Mesenchymal stem cell (in vitro differentiated cells and primary cell): ENCODE data around the gene PRSS50.

Experiments
- DNase-seq: peaks from one replicate; pipeline ENCODE4 v3.0.0-alpha.2; 2013
- H2AFZ ChIP-seq: one replicate; pipeline ENCODE4 v1.6.1; 2013; ENCODE audit warnings: low read depth, mild to moderate bottlenecking, control low read depth, inconsistent platforms, low read length, moderate library complexity
- H2AK5ac ChIP-seq: 2 replicates; pipeline ENCODE4 v1.6.1; 2013; ENCODE audit warnings: low read length, moderate library complexity, mild to moderate bottlenecking, inconsistent platforms; ENCODE audit not compliant: severe bottlenecking
- H2BK120ac ChIP-seq: one replicate; pipeline ENCODE4 v1.6.1; 2013; ENCODE audit warnings: low read depth, mild to moderate bottlenecking, inconsistent platforms, low read length, moderate library complexity
- H2BK12ac ChIP-seq, 2 experiments: one replicate each; pipeline ENCODE4 v1.6.1; 2013; ENCODE audit warnings: inconsistent platforms in 2 of 2, low read length in 2 of 2, mild to moderate bottlenecking in 2 of 2, moderate library complexity in 2 of 2, control low read depth in 1 of 2
- H2BK15ac ChIP-seq: one replicate; pipeline ENCODE4 v1.6.1; 2013; ENCODE audit warnings: mild to moderate bottlenecking, low read depth, inconsistent platforms; ENCODE audit not compliant: poor library complexity, severe bottlenecking
- H2BK5ac ChIP-seq: 2 replicates; pipeline ENCODE4 v1.6.1; 2013; ENCODE audit warnings: low read depth, mild to moderate bottlenecking, low read length, control low read depth, inconsistent platforms; ENCODE audit not compliant: poor library complexity, severe bottlenecking
- H3K14ac ChIP-seq, 2 experiments: one replicate each; pipeline ENCODE4 v1.6.1; 2013; ENCODE audit warnings: inconsistent platforms in 2 of 2, low read length in 2 of 2, control low read depth in 1 of 2, mild to moderate bottlenecking in 1 of 2, moderate library complexity in 1 of 2
- H3K18ac ChIP-seq, 2 experiments: one replicate each; pipeline ENCODE4 v1.6.1; 2013; ENCODE audit warnings: inconsistent platforms in 2 of 2, low read length in 2 of 2, control low read depth in 1 of 2, low read depth in 1 of 2, mild to moderate bottlenecking in 1 of 2
- H3K23ac ChIP-seq, 2 experiments: one replicate each; pipeline ENCODE4 v1.6.1; 2013; ENCODE audit warnings: inconsistent platforms in 2 of 2, low read length in 2 of 2, mild to moderate bottlenecking in 2 of 2, moderate library complexity in 2 of 2, control low read depth in 1 of 2
- H3K27ac ChIP-seq: 2 replicates; pipeline ENCODE4 v1.5.1; 2013; ENCODE audit warnings: mild to moderate bottlenecking, moderate library complexity, low read length, control low read depth, inconsistent platforms; ENCODE audit not compliant: poor library complexity, severe bottlenecking
- H3K27me3 ChIP-seq, 2 experiments: 2 replicates each; pipeline versions ENCODE4 v1.6.1 to v1.7.0; 2013; ENCODE audit warnings: low read length in 2 of 2, mild to moderate bottlenecking in 2 of 2, moderate library complexity in 2 of 2, control low read depth in 1 of 2, inconsistent platforms in 1 of 2; ENCODE audit not compliant: control insufficient read depth in 1 of 2, insufficient read depth in 1 of 2
- H3K36me3 ChIP-seq, 2 experiments: 2 replicates each; pipeline versions ENCODE4 v1.6.1 to v1.7.0; 2013; ENCODE audit warnings: low read length in 2 of 2, control low read depth in 1 of 2, inconsistent platforms in 1 of 2, low read depth in 1 of 2, mild to moderate bottlenecking in 1 of 2; ENCODE audit not compliant: insufficient read depth in 2 of 2, control insufficient read depth in 1 of 2
- H3K4ac ChIP-seq, 2 experiments: one replicate each; pipeline ENCODE4 v1.6.1; 2013; ENCODE audit warnings: inconsistent platforms in 2 of 2, low read length in 2 of 2, mild to moderate bottlenecking in 2 of 2, moderate library complexity in 2 of 2, control low read depth in 1 of 2, low read depth in 1 of 2
- H3K4me1 ChIP-seq: 2 replicates; pipeline ENCODE4 v1.6.1; 2013; ENCODE audit warnings: low read depth, low read length, control low read depth; ENCODE audit not compliant: control insufficient read depth, insufficient read depth
- H3K4me2 ChIP-seq: 2 replicates; pipeline ENCODE4 v1.6.1; 2013; ENCODE audit warnings: low read length, mild to moderate bottlenecking, inconsistent platforms; ENCODE audit not compliant: poor library complexity, severe bottlenecking
- H3K4me3 ChIP-seq, 2 experiments: 2 replicates each; pipeline versions ENCODE4 v1.5.1 to v1.7.0; 2013; ENCODE audit warnings: low read length in 2 of 2, mild to moderate bottlenecking in 2 of 2, control low read depth in 1 of 2, low read depth in 1 of 2; ENCODE audit not compliant: insufficient read depth in 1 of 2
- H3K79me1 ChIP-seq: replicated peaks from 2 replicates; pipeline ENCODE4 v1.6.1; 2013; ENCODE audit warnings: mild to moderate bottlenecking, control low read depth, low read length, inconsistent platforms; ENCODE audit not compliant: poor library complexity, severe bottlenecking
- H3K9ac ChIP-seq: 2 replicates; pipeline ENCODE4 v1.7.0; 2013; ENCODE audit warnings: mild to moderate bottlenecking, low read length, moderate library complexity
- H3K9me3 ChIP-seq: 2 replicates; pipeline ENCODE4 v1.7.0; 2013; ENCODE audit warnings: mild to moderate bottlenecking, low read length; ENCODE audit not compliant: control insufficient read depth
- H4K8ac ChIP-seq: one replicate; pipeline ENCODE4 v1.6.1; 2013; ENCODE audit warnings: inconsistent platforms, mild to moderate bottlenecking, low read length, moderate library complexity
- H4K91ac ChIP-seq: one replicate; pipeline ENCODE4 v1.6.1; 2013; ENCODE audit warnings: mild to moderate bottlenecking, low read length, inconsistent platforms
- WGBS: methylation state at CpG from one replicate; pipeline ENCODE4 v1.1.7; 2013; ENCODE audit warnings: mixed read lengths; 5-methylcytosine and 5-hydroxymethylcytosine counted together

The PRSS50 gene

GRCh38 chr3:46682974-46683373, 34.7 kb downstream of the PRSS50 start:
- H3K23ac ChIP-seq: no peak overlapping the region
- no peak overlapping the region for H2AK5ac ChIP-seq
- H3K27ac ChIP-seq: no peak overlapping the region
- no peak overlapping the region for H2BK5ac ChIP-seq
- no peak overlapping the region for H3K4ac ChIP-seq
- no peak overlapping the region for H3K9ac ChIP-seq
- H3K27me3 ChIP-seq: peaks cover 0 to 12% of the 10 kb centered on the region in 2 experiments
- H3K4me2 ChIP-seq: no peak overlapping the region
- no peak overlapping the region for H4K91ac ChIP-seq
- no peaks in the 10 kb centered on the region for H3K4me1 ChIP-seq
- no peaks in the 10 kb centered on the region for H3K9me3 ChIP-seq
- no peaks in the 10 kb centered on the region for H3K79me1 ChIP-seq
- H3K36me3 ChIP-seq: peaks cover 0 to 11% of the 10 kb centered on the region in 2 experiments
- DNase-seq: no peak
- H4K8ac ChIP-seq: no peak overlapping the region
- H2BK12ac ChIP-seq: no peak overlapping the region
- no peak overlapping the region for H3K18ac ChIP-seq
- no peak overlapping the region for H3K4me3 ChIP-seq
- H3K14ac ChIP-seq: no peak overlapping the region
- H2BK15ac ChIP-seq: no peak overlapping the region
- H2AFZ ChIP-seq: no peak overlapping the region
- no peak overlapping the region for H2BK120ac ChIP-seq
- 91% methylated on average over 11 of the region's 11 CpGs for WGBS

GRCh38 chr3:46681856-46682540, 35.7 kb downstream of the PRSS50 start:
- no peak overlapping the region for H2AK5ac ChIP-seq
- H4K8ac ChIP-seq: no peak overlapping the region
- no peak for DNase-seq
- no peaks in the 10 kb centered on the region for H3K4me1 ChIP-seq
- 86% methylated on average over 13 of the region's 13 CpGs for WGBS
- no peak overlapping the region for H2AFZ ChIP-seq
- no peaks in the 10 kb centered on the region for H3K9me3 ChIP-seq
- H3K27me3 ChIP-seq: peaks cover 5 to 12% of the 10 kb centered on the region in 2 experiments
- no peak overlapping the region for H2BK12ac ChIP-seq
- no peak overlapping the region for H2BK120ac ChIP-seq
- no peak overlapping the region for H3K4me3 ChIP-seq
- no peaks in the 10 kb centered on the region for H3K79me1 ChIP-seq
- H3K23ac ChIP-seq: no peak overlapping the region
- H2BK15ac ChIP-seq: no peak overlapping the region
- H3K36me3 ChIP-seq: peaks cover 0 to 11% of the 10 kb centered on the region in 2 experiments
- H4K91ac ChIP-seq: no peak overlapping the region
- H3K9ac ChIP-seq: no peak overlapping the region
- no peak overlapping the region for H3K27ac ChIP-seq
- no peak overlapping the region for H3K14ac ChIP-seq
- H3K4me2 ChIP-seq: no peak overlapping the region
- H3K18ac ChIP-seq: no peak overlapping the region
- H2BK5ac ChIP-seq: no peak overlapping the region
- no peak overlapping the region for H3K4ac ChIP-seq

GRCh38 chr3:46681387-46681786, 36.3 kb downstream of the PRSS50 start:
- Histone ChIP-seq H3K4me2 (no peak overlapping the region), H3K4me1 (no peaks in the 10 kb centered on the region), H3K18ac (no peak overlapping the region), H2BK15ac (no peak overlapping the region), H3K79me1 (no peaks in the 10 kb centered on the region), H4K91ac (no peak overlapping the region), H3K27ac (no peak overlapping the region), H3K36me3 (peaks cover 0 to 11% of the 10 kb centered on the region in 2 experiments), H2BK12ac (no peak overlapping the region), H2AK5ac (no peak overlapping the region), H3K4ac (no peak overlapping the region), H2AFZ (no peak overlapping the region), H3K14ac (no peak overlapping the region), H3K9me3 (no peaks in the 10 kb centered on the region), H3K9ac (no peak overlapping the region), H2BK120ac (no peak overlapping the region), H3K27me3 (peaks cover 9 to 12% of the 10 kb centered on the region in 2 experiments), H3K23ac (no peak overlapping the region), H3K4me3 (no peak overlapping the region), H2BK5ac (no peak overlapping the region), H4K8ac (no peak overlapping the region)
- DNase-seq: no peak
- WGBS: 89% methylated on average over 9 of the region's 10 CpGs

GRCh38 chr3:46680298-46680826, 37.3 kb downstream of the PRSS50 start:
- Histone ChIP-seq H3K14ac (no peak overlapping the region), H2BK15ac (no peak overlapping the region), H3K79me1 (no peaks in the 10 kb centered on the region), H2BK5ac (no peak overlapping the region), H3K4me2 (no peak overlapping the region), H3K27me3 (peaks cover 9 to 12% of the 10 kb centered on the region in 2 experiments), H2AFZ (no peak overlapping the region), H3K4me1 (peaks cover 2% of the 10 kb centered on the region), H3K9me3 (no peaks in the 10 kb centered on the region), H4K8ac (no peak overlapping the region), H3K4me3 (no peak overlapping the region), H2AK5ac (no peak overlapping the region), H3K9ac (no peak overlapping the region), H3K36me3 (peaks cover 0 to 7% of the 10 kb centered on the region in 2 experiments), H3K23ac (no peak overlapping the region), H2BK12ac (no peak overlapping the region), H3K4ac (no peak overlapping the region), H3K27ac (no peak overlapping the region), H3K18ac (no peak overlapping the region), H4K91ac (no peak overlapping the region), H2BK120ac (no peak overlapping the region)
- no peak for DNase-seq
- 92% methylated on average over 9 of the region's 9 CpGs for WGBS
